Right lobe of liver (tissue), 6 donors: ENCODE results near the gene FBLN2. TPM values are rescaled to one million over a fixed set of nuclear protein-coding genes. Genes with fewer than 3 reads are reported as not detected.
"Not testable (repeated sequence)": the region's sequence is repeated elsewhere in the genome, so short reads cannot be mapped to it uniquely, and the experiment has no call there.

ENCODE experiments used
- ATAC-seq, 4 donors: fragments of 200-7000 bp; cut with Tn5 transposase; one replicate each; pipeline ENCODE4 v1.9.1; 2020; ENCODE audit warnings: mild to moderate bottlenecking in 4 of 4, moderate library complexity in 4 of 4
- DNase-seq, 3 donors: peaks; one replicate each; pipeline ENCODE4 v3.0.0-alpha.2; 2020
- H3K27ac ChIP-seq, 3 donors: fragments of 200-600 bp; one replicate each; pipeline ENCODE4 v1.8.0; 2022
- H3K27me3 ChIP-seq, 2 donors: fragments of 200-600 bp; one replicate each; pipeline ENCODE4 v1.8.0; 2022
- H3K36me3 ChIP-seq, 4 donors: fragments of 200-600 bp; sonication (generic) in 1 of 4; one replicate each; pipeline versions ENCODE4 v1.5.1 to v1.8.0; 2017 to 2022; ENCODE audit warnings: control low read depth in 1 of 4
- H3K4me1 ChIP-seq, 4 donors: fragments of 200-600 bp; sonication (generic) in 1 of 4; one replicate each; pipeline versions ENCODE4 v1.5.1 to v1.8.0; 2017 to 2022; ENCODE audit warnings: control low read depth in 1 of 4
- H3K4me3 ChIP-seq, 3 donors: fragments of 200-600 bp; one replicate each; pipeline ENCODE4 v1.8.0; 2022
- H3K9me3 ChIP-seq, 4 donors: fragments of 200-600 bp; sonication (generic) in 1 of 4; one replicate each; pipeline versions ENCODE4 v1.5.1 to v1.8.0; 2017 to 2022; ENCODE audit warnings: control low read depth in 1 of 4
- POLR2A ChIP-seq: fragments of 450-650 bp; IDR thresholded peaks from one replicate; pipeline ENCODE4 v1.6.1; 2017; ENCODE audit warnings: antibody characterized with exemption, mild to moderate bottlenecking
- WGBS: methylation state at CpG from one replicate; pipeline ENCODE4 v1.1.6; 2018; ENCODE audit warnings: low coverage, low lambda C conversion rate; ENCODE audit not compliant: insufficient coverage; ENCODE audit errors: missing lambda C conversion rate; 5-methylcytosine and 5-hydroxymethylcytosine counted together
- intact Hi-C, 2 donors: fragments of 100-400 bp; cut with DNase I; formaldehyde crosslinking; loops; one replicate each; pipeline versions ENCODE4 v1.11.2 to v1.14.1; 2022
- total RNA-seq, 6 experiments: library from RNA; depleted of rRNA in 2 of 6; stranded (reverse); fragments of >200 nt in 2 of 6; fragmentation: NEBNext Ultra II Directional in 3 of 6; extraction: Animal tissue kit (Norgen Biotek cat#: 25700) in 3 of 6; gene quantifications; one replicate each; pipeline versions ENCODE4 v1.1.0 to v1.2.4, GENCODE V29; 2016 to 2023
- TF ChIP-seq, protein P1 (sequence below), 4 donors: fragments of 200-600 bp in 3 of 4; fragments of 450-650 bp in 1 of 4; IDR thresholded peaks; one replicate each; pipeline versions ENCODE4 v1.5.1 to v1.8.0; 2016 to 2022; ENCODE audit warnings: antibody characterized with exemption in 4 of 4, mild to moderate bottlenecking in 2 of 4
- donor health status: DM: no; HTN: yes; CAD: no.
- donor health status: DM: no; HTN: no; CAD: no.
- donor health status: DM: no; HTN: no; CAD: no.
- donor health status: DM: no; HTN: yes; CAD: no.
- donor health status: DM: no; HTN: yes; CAD: no.

FBLN2 gene
- total RNA-seq, 6 experiments from 2014 or later = 1.9 to 4.0 (median 2.7) TPM

- 52% methylated on average over 3 of the region's 19 CpGs for WGBS
- TF ChIP-seq POLR2A = no peak
- intact Hi-C loops = no loop called here
Measured at GRCh38 chr3:13519006-13519791, 29.7 kb upstream of the FBLN2 start.

DNA sequence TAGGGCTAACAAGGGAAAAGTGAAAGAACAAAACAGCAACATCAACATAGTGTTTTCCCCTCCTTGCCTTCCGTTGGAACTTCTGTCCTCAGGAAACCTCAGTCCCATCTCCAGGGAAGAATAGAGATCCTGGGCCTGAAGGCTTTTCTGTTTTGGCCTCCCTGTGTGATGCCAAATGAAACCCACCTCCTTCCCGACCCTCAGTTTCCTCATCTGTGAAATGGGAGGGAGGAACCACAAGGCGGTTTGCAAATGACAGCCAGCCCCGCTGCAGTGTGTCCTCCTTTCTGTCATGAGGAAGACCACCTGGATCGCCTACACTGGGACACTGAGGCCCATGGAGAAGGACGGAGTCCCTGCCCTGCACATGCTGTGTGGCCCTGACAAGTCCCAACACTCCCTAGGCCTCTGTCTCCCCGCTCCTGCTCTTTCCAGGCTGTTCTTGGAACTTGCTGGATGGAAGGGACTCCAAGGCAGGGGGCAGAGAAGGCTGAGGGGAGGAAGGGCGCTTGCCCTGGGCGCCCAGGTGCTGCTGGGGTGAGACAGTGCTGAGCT lies 28.5 kb upstream of the FBLN2 start:
- no peak overlapping the region for H3K27ac ChIP-seq
- TF ChIP-seq, protein P1, sequence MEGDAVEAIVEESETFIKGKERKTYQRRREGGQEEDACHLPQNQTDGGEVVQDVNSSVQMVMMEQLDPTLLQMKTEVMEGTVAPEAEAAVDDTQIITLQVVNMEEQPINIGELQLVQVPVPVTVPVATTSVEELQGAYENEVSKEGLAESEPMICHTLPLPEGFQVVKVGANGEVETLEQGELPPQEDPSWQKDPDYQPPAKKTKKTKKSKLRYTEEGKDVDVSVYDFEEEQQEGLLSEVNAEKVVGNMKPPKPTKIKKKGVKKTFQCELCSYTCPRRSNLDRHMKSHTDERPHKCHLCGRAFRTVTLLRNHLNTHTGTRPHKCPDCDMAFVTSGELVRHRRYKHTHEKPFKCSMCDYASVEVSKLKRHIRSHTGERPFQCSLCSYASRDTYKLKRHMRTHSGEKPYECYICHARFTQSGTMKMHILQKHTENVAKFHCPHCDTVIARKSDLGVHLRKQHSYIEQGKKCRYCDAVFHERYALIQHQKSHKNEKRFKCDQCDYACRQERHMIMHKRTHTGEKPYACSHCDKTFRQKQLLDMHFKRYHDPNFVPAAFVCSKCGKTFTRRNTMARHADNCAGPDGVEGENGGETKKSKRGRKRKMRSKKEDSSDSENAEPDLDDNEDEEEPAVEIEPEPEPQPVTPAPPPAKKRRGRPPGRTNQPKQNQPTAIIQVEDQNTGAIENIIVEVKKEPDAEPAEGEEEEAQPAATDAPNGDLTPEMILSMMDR (IDR thresholded peaks at IDR 0.05) = no peak
- DNase-seq (no peak), ATAC-seq (no peak)
- H3K4me1 ChIP-seq = peaks cover 0 to 13% (median 3%) of the 10 kb centered on the region in 4 donors
- no peaks in the 10 kb centered on the region for H3K36me3 ChIP-seq
- H3K9me3 ChIP-seq = no peaks in the 10 kb centered on the region
- no peak overlapping the region for H3K4me3 ChIP-seq
- peaks cover 0 to 39% of the 10 kb centered on the region in 2 donors for H3K27me3 ChIP-seq
- intact Hi-C loops = no loop called here
- 39% methylated on average over 2 of the region's 9 CpGs for WGBS

More at GRCh38 chr3:13519006-13519791, 29.7 kb upstream of the FBLN2 start:
- Histone ChIP-seq H3K27me3 (peaks cover 0 to 38% of the 10 kb centered on the region in 2 donors), H3K27ac (no peak overlapping the region), H3K4me1 (peaks cover 0 to 3% (median 0%) of the 10 kb centered on the region in 4 donors), H3K9me3 (no peaks in the 10 kb centered on the region), H3K4me3 (no peak overlapping the region), H3K36me3 (no peaks in the 10 kb centered on the region)
- no peak for ATAC-seq
- no peak for DNase-seq

DNA sequence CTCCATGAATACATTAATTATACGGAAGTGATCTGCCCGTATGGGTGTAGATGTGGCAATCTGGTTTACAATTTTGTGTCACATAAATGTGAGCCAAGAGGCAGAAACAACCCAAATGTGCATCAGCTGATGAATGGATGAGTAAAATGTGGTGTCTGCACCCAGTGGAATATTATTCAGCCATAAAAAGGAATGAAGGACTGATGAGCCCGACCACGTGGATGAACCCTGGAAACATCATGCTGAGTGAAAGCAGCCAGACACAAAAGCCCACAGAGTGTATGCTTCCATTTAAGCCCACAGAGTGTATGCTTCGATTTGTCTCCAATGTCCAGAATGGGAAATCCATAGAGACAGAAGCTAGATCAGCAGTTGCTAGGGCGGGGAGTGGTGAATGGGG lies 27.6 kb upstream of the FBLN2 start:
- intact Hi-C loops = no loop called here
- Histone ChIP-seq H3K27ac (no peak overlapping the region), H3K27me3 (peaks cover 0 to 42% of the 10 kb centered on the region in 2 donors), H3K4me3 (no peak overlapping the region), H3K9me3 (no peaks in the 10 kb centered on the region), H3K36me3 (no peaks in the 10 kb centered on the region), H3K4me1 (peaks cover 0 to 13% (median 3%) of the 10 kb centered on the region in 4 donors)
- 62% methylated on average over 6 of the region's 6 CpGs for WGBS
- ATAC-seq (no peak), DNase-seq (no peak)
- TF ChIP-seq POLR2A = no peak
- TF ChIP-seq, protein P1 (IDR thresholded peaks at IDR 0.05) = no peak

DNA sequence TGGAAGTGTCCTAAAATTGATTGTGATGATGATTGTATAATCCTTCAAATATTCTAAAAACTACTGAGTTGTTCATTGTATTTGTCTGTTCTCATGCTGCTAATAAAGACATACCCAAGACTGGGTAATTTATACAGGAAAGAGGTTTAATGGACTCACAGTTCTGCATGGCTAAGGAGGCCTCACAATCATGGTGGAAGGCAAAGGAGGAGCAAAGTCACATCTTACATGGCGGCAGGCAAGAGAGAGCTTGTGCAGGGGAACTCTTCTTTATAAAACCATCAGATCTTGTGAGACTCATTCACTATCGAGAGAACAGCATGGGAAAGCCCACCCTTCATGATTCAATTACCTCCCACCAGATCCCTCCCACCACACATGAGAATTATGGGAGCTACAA lies 27.2 kb upstream of the FBLN2 start:
- H3K4me3 ChIP-seq, H3K9me3 ChIP-seq, intact Hi-C loops, H3K27ac ChIP-seq, DNase-seq, H3K36me3 ChIP-seq, ATAC-seq: not testable (repeated sequence)
- 80% methylated on average over 2 of the region's 2 CpGs for WGBS
- Histone ChIP-seq H3K27me3 (peaks cover 0 to 42% of the 10 kb centered on the region in 2 donors), H3K4me1 (peaks cover 0 to 13% (median 3%) of the 10 kb centered on the region in 4 donors)

DNA sequence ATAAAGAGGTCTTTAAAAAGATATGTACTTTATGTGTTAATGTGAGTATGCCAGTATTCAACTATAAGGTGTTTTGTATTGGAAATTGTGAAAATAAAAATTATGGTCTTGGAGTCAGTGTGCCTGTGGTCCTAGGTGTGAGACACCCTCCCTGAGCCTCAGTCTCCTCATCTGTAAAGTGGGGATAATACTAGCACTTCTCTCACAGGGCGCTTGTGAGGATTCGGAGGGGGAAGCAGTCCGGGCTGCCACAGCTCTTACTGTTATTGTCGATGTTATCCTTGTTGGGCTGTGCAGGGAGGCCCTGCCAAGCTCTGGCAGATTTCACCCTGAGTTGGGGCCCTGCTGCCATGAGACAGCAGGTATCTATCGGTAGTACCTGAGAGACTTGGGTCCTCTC lies 26.7 kb upstream of the FBLN2 start:
- TF ChIP-seq, protein P1 (IDR thresholded peaks at IDR 0.05) = no peak
- no peak for TF ChIP-seq POLR2A
- Histone ChIP-seq H3K4me1 (peaks cover 0 to 13% (median 3%) of the 10 kb centered on the region in 4 donors), H3K27me3 (peaks cover 0 to 42% of the 10 kb centered on the region in 2 donors), H3K9me3 (no peaks in the 10 kb centered on the region), H3K4me3 (no peak overlapping the region), H3K27ac (no peak overlapping the region), H3K36me3 (no peaks in the 10 kb centered on the region)
- ATAC-seq = no peak
- no peak for DNase-seq
- intact Hi-C loops = no loop called here
- WGBS = 82% methylated on average over 3 of the region's 5 CpGs
